ENCODE data around the gene OTX2.

Gene OTX2

GRCh38 chr14:56787530-56787929 lies 22.7 kb downstream of the OTX2 start:
- Histone ChIP-seq H3K27me3 (no peaks in the 10 kb centered on the region), H3K4me3 (no peak overlapping the region), H3K27ac (no peak overlapping the region), H3K9me3 (replicated peaks in 1 of 11) (no peaks in the 10 kb centered on the region), H3K4me2 (no peak overlapping the region), H3K36me3 (no peaks in the 10 kb centered on the region), H3K9ac (no peak overlapping the region), H4K20me1 (no peaks in the 10 kb centered on the region), H3K4me1 (no peaks in the 10 kb centered on the region)
- no peak for TF ChIP-seq Cebpa-rat (IDR thresholded peaks at IDR 0.05)

DNA sequence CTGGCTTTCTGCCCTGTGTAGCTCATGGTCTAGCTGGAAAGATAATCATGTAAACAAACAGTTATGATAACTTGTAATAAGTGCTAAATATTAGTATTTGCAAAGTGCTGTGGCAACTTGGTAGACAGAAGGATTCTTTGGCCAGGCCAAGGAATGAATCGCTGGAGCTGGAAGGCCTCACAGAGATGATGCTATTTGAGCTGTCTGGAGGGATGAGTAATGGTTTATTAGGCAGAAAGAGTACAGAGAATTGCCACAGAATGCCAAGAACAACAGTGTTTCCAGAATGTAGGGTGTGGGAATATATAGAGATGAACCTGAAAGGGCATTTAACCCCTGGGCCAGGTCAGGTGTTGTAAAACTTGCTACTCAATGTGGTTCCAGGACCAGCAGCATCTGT lies 27.6 kb downstream of the OTX2 start:
- no peaks in the 10 kb centered on the region for H4K20me1 ChIP-seq

DNA sequence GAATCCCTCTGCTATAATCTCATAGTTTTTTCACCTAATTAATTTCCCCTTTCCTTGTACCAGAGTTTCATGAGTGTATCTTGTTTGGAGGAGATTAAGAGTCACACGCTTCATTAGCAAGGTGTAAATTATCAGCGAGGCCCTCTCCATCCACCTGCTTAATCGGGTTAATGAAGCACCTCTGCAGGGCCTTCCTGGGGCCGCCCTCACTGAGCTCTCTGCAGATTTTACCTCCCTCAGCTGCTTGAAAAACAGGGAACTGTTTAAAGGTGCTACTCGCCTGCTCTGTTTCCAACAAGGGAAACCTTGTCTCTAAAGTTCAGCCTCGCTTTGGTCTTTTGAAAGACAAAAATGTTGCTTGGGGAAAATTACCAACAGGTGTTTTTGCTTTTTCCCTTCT lies 35.8 kb downstream of the OTX2 start:
- Histone ChIP-seq H3K4me1 (no peaks in the 10 kb centered on the region), H3K9me3 (replicated peaks in 1 of 11) (no peaks in the 10 kb centered on the region), H3K27ac (no peak overlapping the region), H3K36me3 (no peaks in the 10 kb centered on the region), H3K4me3 (no peak overlapping the region), H3K27me3 (no peaks in the 10 kb centered on the region), H3K4me2 (no peak overlapping the region), H3K9ac (no peak overlapping the region), H4K20me1 (no peaks in the 10 kb centered on the region)
- TF ChIP-seq Cebpa-rat (IDR thresholded peaks at IDR 0.05) = no peak

More for the DNA sequence above, 27.6 kb downstream of the OTX2 start:
- Histone ChIP-seq H3K27me3 (no peaks in the 10 kb centered on the region), H3K4me1 (no peaks in the 10 kb centered on the region), H3K27ac (no peak overlapping the region), H3K4me3 (no peak overlapping the region), H3K9ac (no peak overlapping the region), H3K36me3 (no peaks in the 10 kb centered on the region), H3K4me2 (no peak overlapping the region), H3K9me3 (replicated peaks in 1 of 11) (no peaks in the 10 kb centered on the region)
- no peak for TF ChIP-seq Cebpa-rat (IDR thresholded peaks at IDR 0.05)

- no peak overlapping the region for H3K9ac ChIP-seq
- no peak overlapping the region for H3K27ac ChIP-seq
- no peaks in the 10 kb centered on the region for H3K36me3 ChIP-seq
- no peak overlapping the region for H3K4me3 ChIP-seq
- no peaks in the 10 kb centered on the region for H4K20me1 ChIP-seq
- H3K9me3 ChIP-seq (replicated peaks in 1 of 11) = no peaks in the 10 kb centered on the region
- no peaks in the 10 kb centered on the region for H3K27me3 ChIP-seq
- no peak for TF ChIP-seq Cebpa-rat (IDR thresholded peaks at IDR 0.05)
- no peaks in the 10 kb centered on the region for H3K4me1 ChIP-seq
- no peak overlapping the region for H3K4me2 ChIP-seq
Measured at GRCh38 chr14:56770512-56770911, 39.8 kb downstream of the OTX2 start.

- H3K4me3 ChIP-seq = no peak overlapping the region
- H3K9ac ChIP-seq = no peak overlapping the region
- H3K36me3 ChIP-seq = no peaks in the 10 kb centered on the region
- no peak overlapping the region for H3K27ac ChIP-seq
- no peaks in the 10 kb centered on the region for H3K4me1 ChIP-seq
- no peaks in the 10 kb centered on the region for H3K9me3 ChIP-seq (replicated peaks in 1 of 11)
- no peaks in the 10 kb centered on the region for H4K20me1 ChIP-seq
- H3K27me3 ChIP-seq = no peaks in the 10 kb centered on the region
- no peak overlapping the region for H3K4me2 ChIP-seq
- no peak for TF ChIP-seq Cebpa-rat (IDR thresholded peaks at IDR 0.05)
Measured at GRCh38 chr14:56760164-56760914, 49.9 kb downstream of the OTX2 start.

GRCh38 chr14:56759633-56760032 lies 50.6 kb downstream of the OTX2 start:
- H3K9me3 ChIP-seq (replicated peaks in 1 of 11) = no peaks in the 10 kb centered on the region
- TF ChIP-seq Cebpa-rat (IDR thresholded peaks at IDR 0.05) = no peak
- H3K9ac ChIP-seq = no peak overlapping the region
- H3K4me1 ChIP-seq = no peaks in the 10 kb centered on the region
- H4K20me1 ChIP-seq = no peaks in the 10 kb centered on the region
- H3K27me3 ChIP-seq = no peaks in the 10 kb centered on the region
- H3K4me2 ChIP-seq = no peak overlapping the region
- H3K27ac ChIP-seq = no peak overlapping the region
- no peak overlapping the region for H3K4me3 ChIP-seq
- H3K36me3 ChIP-seq = no peaks in the 10 kb centered on the region

DNA sequence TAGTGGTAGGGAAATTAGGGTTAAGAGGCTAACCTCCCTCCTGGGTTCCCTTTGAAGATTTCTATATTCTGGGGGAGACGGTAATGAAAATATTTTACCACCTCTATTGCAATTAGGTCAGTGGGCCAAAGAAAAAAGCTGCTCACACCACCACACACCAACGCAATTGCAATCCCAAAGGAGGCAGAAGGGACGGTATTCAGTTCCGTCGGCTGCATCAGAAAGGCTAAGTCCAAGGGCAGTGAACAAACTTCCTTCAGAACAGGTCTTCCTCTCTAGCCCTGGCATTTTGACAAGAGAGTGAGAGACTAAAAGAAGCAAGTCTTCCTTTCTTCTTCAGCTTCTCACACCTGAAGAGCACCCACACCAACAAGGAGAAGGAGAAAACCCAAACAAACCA lies 51.2 kb downstream of the OTX2 start:
- no peaks in the 10 kb centered on the region for H3K4me1 ChIP-seq
- H3K9me3 ChIP-seq (replicated peaks in 1 of 11) = no peaks in the 10 kb centered on the region
- no peak for TF ChIP-seq Cebpa-rat (IDR thresholded peaks at IDR 0.05)
- no peak overlapping the region for H3K4me3 ChIP-seq
- no peaks in the 10 kb centered on the region for H3K27me3 ChIP-seq
- H4K20me1 ChIP-seq = no peaks in the 10 kb centered on the region
- H3K27ac ChIP-seq = no peak overlapping the region
- H3K9ac ChIP-seq = no peak overlapping the region
- no peaks in the 10 kb centered on the region for H3K36me3 ChIP-seq
- no peak overlapping the region for H3K4me2 ChIP-seq

DNA sequence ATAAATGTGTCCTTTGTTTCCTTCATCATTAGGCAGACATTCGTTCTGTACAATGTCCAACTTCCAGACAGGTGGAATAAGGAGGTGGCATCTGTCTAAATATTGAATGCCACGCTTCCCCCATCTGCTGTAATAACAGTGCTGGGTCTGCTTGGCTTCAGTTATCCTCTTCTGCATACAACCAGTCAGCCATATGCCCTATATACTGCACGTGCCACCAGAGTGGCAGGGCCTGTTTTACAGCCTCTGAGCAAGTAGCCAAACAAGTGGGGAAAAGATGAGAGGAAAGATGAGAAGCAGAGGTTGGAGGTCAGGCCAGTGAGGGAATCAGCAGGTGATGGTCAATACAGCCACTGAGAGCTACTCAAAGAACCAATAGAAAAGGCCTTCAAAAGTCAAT lies 55.4 kb downstream of the OTX2 start:
- H3K36me3 ChIP-seq = no peaks in the 10 kb centered on the region
- no peak overlapping the region for H3K9ac ChIP-seq
- no peak overlapping the region for H3K4me2 ChIP-seq
- H3K27me3 ChIP-seq = no peaks in the 10 kb centered on the region
- no peaks in the 10 kb centered on the region for H4K20me1 ChIP-seq
- no peaks in the 10 kb centered on the region for H3K4me1 ChIP-seq
- no peak for TF ChIP-seq Cebpa-rat (IDR thresholded peaks at IDR 0.05)
- H3K9me3 ChIP-seq (replicated peaks in 1 of 11) = no peaks in the 10 kb centered on the region
- H3K4me3 ChIP-seq = no peak overlapping the region
- no peak overlapping the region for H3K27ac ChIP-seq

- Histone ChIP-seq H3K27ac (no peak overlapping the region), H3K9me3 (replicated peaks in 1 of 11) (no peaks in the 10 kb centered on the region), H4K20me1 (no peaks in the 10 kb centered on the region), H3K4me2 (no peak overlapping the region), H3K36me3 (no peaks in the 10 kb centered on the region), H3K9ac (no peak overlapping the region), H3K4me1 (no peaks in the 10 kb centered on the region), H3K4me3 (no peak overlapping the region), H3K27me3 (no peaks in the 10 kb centered on the region)
- no peak for TF ChIP-seq Cebpa-rat (IDR thresholded peaks at IDR 0.05)
Measured at GRCh38 chr14:56753396-56753795, 56.9 kb downstream of the OTX2 start.

DNA sequence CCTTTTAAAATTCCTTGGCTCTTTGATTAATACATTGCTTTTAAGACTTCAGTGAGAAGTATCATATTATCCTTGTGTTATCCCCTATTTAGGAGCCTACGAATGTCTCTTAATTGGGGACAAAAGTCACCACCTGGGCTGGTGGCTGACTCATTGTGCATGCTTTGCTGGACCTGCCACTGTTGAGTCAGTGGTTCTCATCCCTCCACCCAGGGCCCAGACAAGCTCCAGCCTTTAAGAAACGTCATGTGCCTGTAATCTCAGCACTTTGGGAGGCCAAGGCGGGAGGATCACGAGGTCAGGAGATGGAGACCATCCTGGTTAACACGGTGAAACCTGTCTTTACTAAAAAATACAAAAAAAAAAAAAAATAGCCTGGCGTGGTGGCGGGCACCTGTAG lies 57.9 kb downstream of the OTX2 start:
- H3K9me3 ChIP-seq (replicated peaks in 1 of 11) = no peaks in the 10 kb centered on the region
- H3K9ac ChIP-seq = no peak overlapping the region
- H3K4me1 ChIP-seq = no peaks in the 10 kb centered on the region
- no peak overlapping the region for H3K27ac ChIP-seq
- TF ChIP-seq Cebpa-rat (IDR thresholded peaks at IDR 0.05) = no peak
- no peak overlapping the region for H3K4me2 ChIP-seq
- H3K27me3 ChIP-seq = no peaks in the 10 kb centered on the region
- H3K4me3 ChIP-seq = no peak overlapping the region
- H3K36me3 ChIP-seq = no peaks in the 10 kb centered on the region
- no peaks in the 10 kb centered on the region for H4K20me1 ChIP-seq

Measured in BLaER1 treated with 17β-estradiol and CSF1 and Interleukin-3, amounts not matched to agents 10 nM and 100 nM (cell line).